HG03095 (cell line): ENCODE data around the gene NIPSNAP3A.

ENCODE experiments used
- ATAC-seq: cut with Tn5 transposase; IDR thresholded peaks from one replicate; pipeline ENCODE4 v1.9.1; 2021; ENCODE audit warnings: moderate library complexity; ENCODE audit not compliant: unreplicated experiment

The NIPSNAP3A gene

GRCh38 chr9:104802906-104803305 is 55.4 kb downstream of the NIPSNAP3A start:
- ATAC-seq: no peak

- ATAC-seq: no peak
Measured at GRCh38 chr9:104805441-104805840, 58.0 kb downstream of the NIPSNAP3A start.

GRCh38 chr9:104808035-104808614 is 60.6 kb downstream of the NIPSNAP3A start:
- no peak for ATAC-seq
